Measurements from ENCODE around the gene CCDC178. TPM values are rescaled to one million over a fixed set of nuclear protein-coding genes. Genes with fewer than 3 reads are reported as not detected.

CCDC178 gene
- total RNA-seq, 1 experiment from 2014 or later = not detected

- Histone ChIP-seq H3K4me1 (replicated peaks; ENCODE audit: insufficient read depth) (no peaks in the 10 kb centered on the region), H3K27ac (no peak overlapping the region), H3K79me2 (ENCODE audit: low read depth) (no peaks in the 10 kb centered on the region), H3K9me3 (ENCODE audit: insufficient read depth, low read depth) (no peaks in the 10 kb centered on the region), H3K27me3 (ENCODE audit: insufficient read depth, low read depth) (no peaks in the 10 kb centered on the region), H4K20me1 (ENCODE audit: insufficient read depth) (no peaks in the 10 kb centered on the region), H3K4me3 (no peak overlapping the region), H3K4me2 (no peak overlapping the region), H2AFZ (no peak overlapping the region), H3F3A (ENCODE audit: insufficient read depth, low read depth) (no peaks in the 10 kb centered on the region), H3K9me2 (ENCODE audit: insufficient read depth) (no peaks in the 10 kb centered on the region), H3K36me3 (ENCODE audit: low read depth) (no peaks in the 10 kb centered on the region)
- no peak for DNase-seq
- intact Hi-C loops (cut with micrococcal nuclease; ENCODE audit: unreplicated experiment) = no loop called here
- BruUV-seq (replicated peaks) = no TSS peak
- CTCF ChIA-PET = no interaction called here
- POLR2A ChIA-PET (ENCODE audit: unreplicated experiment) = no interaction called here
- TF ChIP-seq CTCF (conservative IDR thresholded peaks at IDR 0.05) (no peak), EZH2 (IDR thresholded peaks at IDR 0.05; ENCODE audit: low read depth) (no peak)
Observed at GRCh38 chr18:33123862-33124518, 316.5 kb downstream of the CCDC178 start.

- Histone ChIP-seq H2AFZ (no peak overlapping the region), H4K20me1 (ENCODE audit: insufficient read depth) (no peaks in the 10 kb centered on the region), H3K27ac (no peak overlapping the region), H3K4me1 (replicated peaks; ENCODE audit: insufficient read depth) (no peaks in the 10 kb centered on the region), H3K79me2 (ENCODE audit: low read depth) (no peaks in the 10 kb centered on the region), H3K4me2 (no peak overlapping the region), H3K9me2 (ENCODE audit: insufficient read depth) (no peaks in the 10 kb centered on the region), H3K9me3 (ENCODE audit: insufficient read depth, low read depth) (no peaks in the 10 kb centered on the region), H3K4me3 (no peak overlapping the region), H3K36me3 (ENCODE audit: low read depth) (no peaks in the 10 kb centered on the region), H3K27me3 (ENCODE audit: insufficient read depth, low read depth) (no peaks in the 10 kb centered on the region), H3F3A (ENCODE audit: insufficient read depth, low read depth) (no peaks in the 10 kb centered on the region)
- ChIA-PET CTCF (no interaction called here), POLR2A (ENCODE audit: unreplicated experiment) (no interaction called here)
- no peak for DNase-seq
- intact Hi-C loops (cut with micrococcal nuclease; ENCODE audit: unreplicated experiment) = no loop called here
- TF ChIP-seq CTCF (conservative IDR thresholded peaks at IDR 0.05) (no peak), EZH2 (IDR thresholded peaks at IDR 0.05; ENCODE audit: low read depth) (no peak)
- BruUV-seq (replicated peaks) = no TSS peak
Observed at GRCh38 chr18:33116376-33116775, 324.1 kb downstream of the CCDC178 start.

- H3K27ac ChIP-seq = no peak overlapping the region
- DNase-seq = no peak
- ChIA-PET CTCF (no interaction called here), POLR2A (ENCODE audit: unreplicated experiment) (no interaction called here)
- no peaks in the 10 kb centered on the region for H3K4me1 ChIP-seq (replicated peaks; ENCODE audit: insufficient read depth)
- no peak overlapping the region for H3K4me3 ChIP-seq
- no peaks in the 10 kb centered on the region for H3K79me2 ChIP-seq (ENCODE audit: low read depth)
- H3K27me3 ChIP-seq (ENCODE audit: insufficient read depth, low read depth) = no peaks in the 10 kb centered on the region
- H3K4me2 ChIP-seq = no peak overlapping the region
- no peak overlapping the region for H2AFZ ChIP-seq
- H3K9me3 ChIP-seq (ENCODE audit: insufficient read depth, low read depth) = no peaks in the 10 kb centered on the region
- no TSS peak for BruUV-seq (replicated peaks)
- H3F3A ChIP-seq (ENCODE audit: insufficient read depth, low read depth) = no peaks in the 10 kb centered on the region
- TF ChIP-seq CTCF (conservative IDR thresholded peaks at IDR 0.05) (no peak), EZH2 (IDR thresholded peaks at IDR 0.05; ENCODE audit: low read depth) (no peak)
- intact Hi-C loops (cut with micrococcal nuclease; ENCODE audit: unreplicated experiment) = no loop called here
- no peaks in the 10 kb centered on the region for H4K20me1 ChIP-seq (ENCODE audit: insufficient read depth)
- H3K9me2 ChIP-seq (ENCODE audit: insufficient read depth) = no peaks in the 10 kb centered on the region
- H3K36me3 ChIP-seq (ENCODE audit: low read depth) = no peaks in the 10 kb centered on the region
Observed at GRCh38 chr18:33115917-33116316, 324.6 kb downstream of the CCDC178 start.

Measured in PC-9 (cell line).